ENCODE measurements around the gene CTNNA1. TPM values are rescaled to one million over a fixed set of nuclear protein-coding genes. Genes with fewer than 3 reads are reported as not detected.
"Not testable (repeated sequence)": the region's sequence is repeated elsewhere in the genome, so short reads cannot be mapped to it uniquely, and the experiment has no call there.

CTNNA1 gene
- total RNA-seq, 2 donors from 2014 or later, result 13.7 to 20.9 TPM

DNA sequence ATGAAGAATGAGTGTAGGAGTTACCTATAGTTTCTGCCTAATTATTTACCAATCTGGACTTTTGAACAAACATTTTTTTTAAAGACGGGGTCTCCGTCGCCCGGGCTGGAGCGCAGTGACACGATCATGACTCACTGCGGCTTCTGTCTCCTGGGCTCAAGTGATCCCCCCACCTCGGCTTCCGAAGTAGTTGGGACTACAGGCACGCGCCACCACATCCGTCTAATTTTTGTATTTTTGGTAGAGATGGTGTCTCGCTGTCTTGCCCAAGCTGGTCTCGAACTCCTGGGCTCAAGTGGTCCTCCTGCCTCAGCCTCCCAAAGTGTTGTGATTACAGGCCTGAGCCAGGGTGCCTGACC lies 1.5 kb downstream of the CTNNA1 start:
- H3K27me3 Mint-ChIP-seq, result peaks cover 18% of the 10 kb centered on the region
- no peaks in the 10 kb centered on the region for H3K9me3 ChIP-seq (ENCODE audit: control insufficient read depth, low read length, poor library complexity, severe bottlenecking)
- H3K4me3 Mint-ChIP-seq, result peak overlapping the region; percentile 86
- no peak for DNase-seq
- H3K4me1 Mint-ChIP-seq, result peaks cover 19% of the 10 kb centered on the region
- no peak for ATAC-seq
- no peak overlapping the region for H3K27ac Mint-ChIP-seq
- peaks cover 5% of the 10 kb centered on the region for H3K36me3 Mint-ChIP-seq (ENCODE audit: low read depth)

DNA sequence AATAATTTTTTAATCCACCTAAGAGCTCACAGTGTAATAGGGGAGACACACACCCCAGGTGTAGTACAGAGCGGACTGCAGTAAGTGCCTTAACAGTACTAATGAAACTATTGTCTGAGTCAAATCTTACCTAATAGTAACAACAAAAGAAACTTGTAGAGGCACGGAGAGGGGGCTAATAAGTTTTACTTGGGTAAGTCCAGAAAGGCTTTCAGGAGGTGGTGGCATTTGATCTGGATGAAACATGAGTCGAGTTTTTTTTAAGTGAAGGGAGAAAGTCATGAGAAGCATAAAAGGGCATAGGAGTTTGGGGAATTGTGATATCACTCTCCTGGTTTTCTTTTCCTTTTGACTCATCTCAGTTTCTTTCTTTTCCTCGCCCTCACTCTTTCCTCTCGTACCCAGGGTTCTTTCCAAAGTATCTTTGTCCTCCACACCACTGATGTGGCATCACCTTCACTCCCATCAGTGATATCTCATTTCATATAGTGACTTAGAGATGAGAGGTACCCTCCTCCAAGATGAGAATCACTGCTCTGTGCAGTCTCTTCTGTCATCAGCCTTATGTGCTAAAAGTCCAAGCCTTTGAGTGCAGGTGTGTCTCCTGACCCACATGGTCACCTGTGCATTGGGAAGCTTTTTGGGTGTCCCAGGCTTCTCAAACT lies 2.0 kb downstream of the CTNNA1 start:
- no peak for DNase-seq
- no peak overlapping the region for H3K27ac Mint-ChIP-seq
- H3K27me3 Mint-ChIP-seq, result peaks cover 18% of the 10 kb centered on the region
- no peak for ATAC-seq
- no peaks in the 10 kb centered on the region for H3K9me3 ChIP-seq (ENCODE audit: control insufficient read depth, low read length, poor library complexity, severe bottlenecking)
- peaks cover 19% of the 10 kb centered on the region for H3K4me1 Mint-ChIP-seq
- peaks cover 5% of the 10 kb centered on the region for H3K36me3 Mint-ChIP-seq (ENCODE audit: low read depth)
- peak overlapping the region; percentile 58 for H3K4me3 Mint-ChIP-seq

DNA sequence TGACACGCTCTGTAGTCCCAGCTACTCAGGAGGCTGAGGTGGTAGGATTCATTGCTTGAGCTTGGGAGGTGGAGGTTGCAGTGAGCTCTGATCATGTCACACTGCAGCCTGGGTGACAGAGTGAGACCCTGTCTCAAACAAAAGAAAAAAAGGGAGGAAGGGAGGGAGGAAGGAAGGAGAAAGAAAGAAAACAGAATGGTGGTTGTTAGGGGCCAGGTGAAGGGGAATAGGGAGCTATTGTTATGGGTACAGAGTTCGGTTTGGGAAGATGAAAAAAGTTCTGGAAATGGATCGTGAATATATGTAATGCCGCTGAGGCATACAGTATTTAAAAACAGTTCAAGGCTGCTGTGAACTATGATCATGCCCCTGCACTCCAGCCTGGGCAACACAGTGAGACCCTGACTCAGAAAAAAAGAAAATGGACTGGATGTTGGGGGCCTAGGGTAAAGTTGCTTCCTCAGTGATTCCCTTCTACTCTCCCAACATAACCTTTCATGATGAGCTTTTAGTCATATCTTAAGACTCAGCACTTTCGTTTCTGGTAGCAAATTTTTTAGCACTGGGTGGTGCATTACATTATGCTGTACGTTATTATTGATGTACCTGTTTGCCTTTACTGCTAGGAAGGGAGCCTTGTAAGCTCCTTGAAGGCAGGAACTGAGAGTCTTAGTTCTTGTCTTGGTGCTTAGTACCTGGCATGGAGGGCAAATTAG lies 4.0 kb downstream of the CTNNA1 start:
- peaks cover 18% of the 10 kb centered on the region for H3K27me3 Mint-ChIP-seq
- ATAC-seq (no peak), DNase-seq (no peak)
- no peak overlapping the region for H3K4me3 Mint-ChIP-seq
- peaks cover 24% of the 10 kb centered on the region for H3K4me1 Mint-ChIP-seq
- no peaks in the 10 kb centered on the region for H3K9me3 ChIP-seq (ENCODE audit: control insufficient read depth, low read length, poor library complexity, severe bottlenecking)
- H3K36me3 Mint-ChIP-seq (ENCODE audit: low read depth), result peaks cover 7% of the 10 kb centered on the region
- H3K27ac Mint-ChIP-seq, result no peak overlapping the region

DNA sequence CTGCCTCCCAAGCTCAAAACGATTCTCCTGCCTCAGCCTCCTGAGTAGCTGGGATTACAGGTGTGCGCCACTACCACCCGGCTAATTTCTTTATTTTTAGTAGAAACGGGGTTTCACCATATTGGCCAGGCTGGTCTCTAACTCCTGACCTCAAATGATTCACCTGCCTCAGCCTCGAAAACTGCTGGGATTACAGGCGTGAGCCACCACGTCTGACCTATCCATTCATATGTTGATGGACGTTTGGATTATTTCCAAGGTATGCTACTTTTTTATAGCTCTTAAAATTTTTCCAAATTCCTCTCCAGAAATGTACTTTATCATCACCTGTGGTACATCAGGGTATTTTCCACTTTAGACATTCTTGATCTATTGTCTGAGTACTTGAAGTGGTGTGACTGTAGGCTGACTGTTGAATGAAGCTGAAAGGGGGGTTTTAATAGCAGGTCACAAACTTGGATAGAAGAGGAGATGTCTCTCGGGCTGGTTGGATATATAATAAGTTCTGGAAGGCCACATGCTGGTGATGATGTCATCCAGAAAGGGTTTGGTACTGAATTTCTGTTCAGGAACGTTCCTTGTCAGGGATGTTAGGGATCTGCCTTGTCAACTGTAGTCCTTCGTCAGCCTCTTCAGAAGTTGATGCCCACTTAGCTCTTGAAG lies 7.4 kb downstream of the CTNNA1 start:
- ATAC-seq, result no peak
- Mint-ChIP-seq H3K27me3 (peaks cover 1% of the 10 kb centered on the region), H3K4me3 (no peak overlapping the region), H3K4me1 (peaks cover 11% of the 10 kb centered on the region), H3K27ac (no peak overlapping the region), H3K36me3 (ENCODE audit: low read depth) (peaks cover 2% of the 10 kb centered on the region)
- H3K9me3 ChIP-seq (ENCODE audit: control insufficient read depth, low read length, poor library complexity, severe bottlenecking), result no peaks in the 10 kb centered on the region
- no peak for DNase-seq

- DNase-seq; H3K9me3 ChIP-seq (ENCODE audit: control insufficient read depth, low read length, poor library complexity, severe bottlenecking); H3K36me3 Mint-ChIP-seq (ENCODE audit: low read depth); H3K4me3 Mint-ChIP-seq; H3K27me3 Mint-ChIP-seq; H3K27ac Mint-ChIP-seq: not testable (repeated sequence)
- peaks cover 14% of the 10 kb centered on the region for H3K4me1 Mint-ChIP-seq
- peak; percentile 51 for ATAC-seq
Measured at GRCh38 chr5:138761115-138761514, 7.9 kb downstream of the CTNNA1 start.

- H3K27me3 Mint-ChIP-seq; H3K36me3 Mint-ChIP-seq (ENCODE audit: low read depth); H3K4me3 Mint-ChIP-seq; ATAC-seq; H3K9me3 ChIP-seq (ENCODE audit: control insufficient read depth, low read length, poor library complexity, severe bottlenecking); DNase-seq; H3K27ac Mint-ChIP-seq: not testable (repeated sequence)
- H3K4me1 Mint-ChIP-seq, result peaks cover 19% of the 10 kb centered on the region
Measured at GRCh38 chr5:138761670-138762069, 8.4 kb downstream of the CTNNA1 start.

GRCh38 chr5:138762110-138762509 lies 8.9 kb downstream of the CTNNA1 start:
- no peak overlapping the region for H3K27ac Mint-ChIP-seq
- H3K4me1 Mint-ChIP-seq, result peaks cover 19% of the 10 kb centered on the region
- H3K4me3 Mint-ChIP-seq, result no peak overlapping the region
- H3K27me3 Mint-ChIP-seq, result peaks cover 10% of the 10 kb centered on the region
- H3K9me3 ChIP-seq (ENCODE audit: control insufficient read depth, low read length, poor library complexity, severe bottlenecking), result no peaks in the 10 kb centered on the region
- no peak for ATAC-seq
- DNase-seq, result no peak
- H3K36me3 Mint-ChIP-seq (ENCODE audit: low read depth), result peaks cover 2% of the 10 kb centered on the region

DNA sequence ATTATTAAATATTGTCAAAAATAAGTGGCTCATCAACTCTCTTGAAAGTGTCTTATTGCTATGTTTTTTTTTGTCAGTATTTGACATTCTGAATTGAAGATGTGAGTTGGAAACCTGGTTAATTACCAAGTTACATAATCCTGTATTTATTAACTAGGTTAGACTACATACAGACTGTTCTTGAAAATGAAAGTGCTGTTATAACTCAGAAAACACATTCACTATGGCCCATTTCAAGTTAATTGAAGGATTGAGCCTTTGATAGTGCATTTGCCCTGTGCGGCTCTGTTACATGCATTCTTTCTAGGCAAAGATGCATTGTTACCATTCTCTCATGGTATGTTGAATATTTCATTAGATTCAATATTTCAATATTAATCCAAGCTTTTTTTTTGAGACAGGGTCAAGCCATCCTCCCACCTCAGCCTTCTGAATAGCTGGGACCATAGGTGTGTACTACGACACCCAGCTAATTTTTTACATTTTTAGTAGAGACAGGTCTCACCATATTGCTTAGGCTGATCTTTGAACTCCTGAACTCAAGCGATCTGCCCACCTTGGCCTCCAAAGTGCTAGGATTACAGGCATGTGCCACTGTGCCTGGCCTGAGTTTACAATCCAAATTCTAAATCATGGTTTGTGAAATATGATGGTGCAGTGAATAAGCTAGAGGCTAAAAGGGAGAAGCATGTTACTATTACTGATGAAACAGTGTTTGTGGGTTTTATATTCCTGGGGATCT lies 10.0 kb downstream of the CTNNA1 start:
- ATAC-seq (no peak), DNase-seq (no peak)
- Mint-ChIP-seq H3K27me3 (peaks cover 10% of the 10 kb centered on the region), H3K4me1 (peaks cover 19% of the 10 kb centered on the region), H3K36me3 (ENCODE audit: low read depth) (peaks cover 2% of the 10 kb centered on the region), H3K27ac (no peak overlapping the region), H3K4me3 (no peak overlapping the region)
- H3K9me3 ChIP-seq (ENCODE audit: control insufficient read depth, low read length, poor library complexity, severe bottlenecking), result no peaks in the 10 kb centered on the region

- H3K27me3 Mint-ChIP-seq, result peaks cover 10% of the 10 kb centered on the region
- H3K27ac Mint-ChIP-seq, result no peak overlapping the region
- H3K36me3 Mint-ChIP-seq (ENCODE audit: low read depth), result no peaks in the 10 kb centered on the region
- no peaks in the 10 kb centered on the region for H3K9me3 ChIP-seq (ENCODE audit: control insufficient read depth, low read length, poor library complexity, severe bottlenecking)
- ATAC-seq (no peak), DNase-seq (no peak)
- peaks cover 14% of the 10 kb centered on the region for H3K4me1 Mint-ChIP-seq
- no peak overlapping the region for H3K4me3 Mint-ChIP-seq
Measured at GRCh38 chr5:138770291-138770690, 17.1 kb downstream of the CTNNA1 start.

- Mint-ChIP-seq H3K36me3 (ENCODE audit: low read depth) (no peaks in the 10 kb centered on the region), H3K4me3 (no peak overlapping the region), H3K4me1 (peaks cover 12% of the 10 kb centered on the region), H3K27me3 (peaks cover 7% of the 10 kb centered on the region), H3K27ac (no peak overlapping the region)
- H3K9me3 ChIP-seq (ENCODE audit: control insufficient read depth, low read length, poor library complexity, severe bottlenecking), result no peaks in the 10 kb centered on the region
- DNase-seq, result no peak
- no peak for ATAC-seq
Measured at GRCh38 chr5:138770977-138771376, 17.8 kb downstream of the CTNNA1 start.

DNA sequence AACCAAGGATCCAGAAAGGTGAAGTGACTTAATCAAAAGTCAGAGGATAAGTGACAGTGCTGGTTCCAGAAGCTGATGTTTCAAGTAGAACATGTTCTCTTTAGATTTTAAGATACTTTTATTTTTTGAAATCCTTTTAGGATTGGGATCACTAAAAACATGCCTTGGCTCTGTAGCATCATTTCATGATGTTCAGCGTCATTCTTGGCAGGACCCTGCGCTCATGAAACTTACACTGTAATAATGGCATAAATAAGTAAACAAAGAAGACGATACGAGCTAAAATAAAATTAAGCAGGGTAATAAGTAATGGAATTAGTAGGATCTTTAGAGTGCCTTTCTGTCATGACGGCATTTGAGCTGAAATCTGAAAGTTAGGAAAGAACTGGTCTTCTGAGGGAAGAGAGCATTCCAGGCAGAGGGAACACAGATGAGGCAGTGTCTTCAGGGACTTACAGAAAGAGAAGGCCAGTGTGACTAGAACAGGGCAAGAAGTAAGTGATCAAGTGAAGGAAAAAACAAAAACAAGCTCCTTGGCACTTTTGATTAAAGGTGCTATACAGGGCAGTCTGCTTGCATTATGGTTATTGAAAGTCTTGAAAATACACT lies 19.9 kb downstream of the CTNNA1 start:
- ATAC-seq, result no peak

GRCh38 chr5:138773624-138774023 lies 20.4 kb downstream of the CTNNA1 start:
- H3K9me3 ChIP-seq (ENCODE audit: control insufficient read depth, low read length, poor library complexity, severe bottlenecking); H3K27me3 Mint-ChIP-seq; H3K4me3 Mint-ChIP-seq; H3K36me3 Mint-ChIP-seq (ENCODE audit: low read depth); H3K27ac Mint-ChIP-seq; H3K4me1 Mint-ChIP-seq; ATAC-seq; DNase-seq: not testable (repeated sequence)

More for the DNA sequence above, 19.9 kb downstream of the CTNNA1 start:
- H3K36me3 Mint-ChIP-seq (ENCODE audit: low read depth), result no peaks in the 10 kb centered on the region
- DNase-seq, result no peak
- no peaks in the 10 kb centered on the region for H3K9me3 ChIP-seq (ENCODE audit: control insufficient read depth, low read length, poor library complexity, severe bottlenecking)
- no peak overlapping the region for H3K27ac Mint-ChIP-seq
- H3K4me3 Mint-ChIP-seq, result no peak overlapping the region
- H3K27me3 Mint-ChIP-seq, result no peaks in the 10 kb centered on the region
- H3K4me1 Mint-ChIP-seq, result peaks cover 6% of the 10 kb centered on the region

DNA sequence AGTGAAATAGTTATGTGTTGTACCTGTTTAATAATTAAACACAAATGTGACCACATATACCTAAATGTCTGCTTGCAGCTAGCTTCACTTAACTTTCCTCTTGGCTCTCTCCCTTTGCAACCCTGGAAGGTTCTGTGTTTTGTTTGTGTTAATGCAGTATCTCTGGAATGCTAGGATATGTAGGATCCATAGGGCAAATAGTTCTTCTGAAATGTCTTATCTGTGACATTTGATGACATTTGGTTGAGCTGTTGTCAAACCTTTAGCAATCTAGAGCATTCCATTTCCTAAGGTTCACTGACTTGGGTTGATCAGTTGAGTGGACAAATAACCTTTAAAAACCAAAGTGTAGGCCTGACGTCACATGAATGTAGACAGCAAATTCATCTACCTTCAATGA lies 21.8 kb downstream of the CTNNA1 start:
- H3K27me3 Mint-ChIP-seq, result no peaks in the 10 kb centered on the region
- no peak for ATAC-seq
- peaks cover 6% of the 10 kb centered on the region for H3K4me1 Mint-ChIP-seq
- no peak overlapping the region for H3K27ac Mint-ChIP-seq
- H3K36me3 Mint-ChIP-seq (ENCODE audit: low read depth), result no peaks in the 10 kb centered on the region
- no peak overlapping the region for H3K4me3 Mint-ChIP-seq
- no peaks in the 10 kb centered on the region for H3K9me3 ChIP-seq (ENCODE audit: control insufficient read depth, low read length, poor library complexity, severe bottlenecking)
- DNase-seq, result no peak

All from T-helper 17 cell (primary cell).